HG02884 (cell line): Measurements from ENCODE around the gene GPATCH8.
"Not testable (repeated sequence)": the region's sequence is repeated elsewhere in the genome, so short reads cannot be mapped to it uniquely, and the experiment has no call there.

Experiments
- ATAC-seq: cut with Tn5 transposase; IDR thresholded peaks from one replicate; pipeline ENCODE4 v1.9.1; 2021; ENCODE audit warnings: mild to moderate bottlenecking, moderate library complexity; ENCODE audit not compliant: unreplicated experiment

Gene GPATCH8

GRCh38 chr17:44503147-44504029 is at the start of gene GPATCH8:
GPATCH8 (minus strand) TSS chr17:44503406; CDS start chr17:44503370, 36 bp downstream.
- peak; percentile 69 for ATAC-seq

- ATAC-seq: no peak
These were observed 49.2 kb upstream of the GPATCH8 start for GRCh38 chr17:44552361-44552760.

GRCh38 chr17:44549686-44550085 is 46.5 kb upstream of the GPATCH8 start:
- no peak for ATAC-seq

- no peak for ATAC-seq
These were observed 45.4 kb upstream of the GPATCH8 start for GRCh38 chr17:44548376-44549230.

GRCh38 chr17:44547625-44548267 is 44.5 kb upstream of the GPATCH8 start:
- ATAC-seq: no peak

- ATAC-seq: no peak
These were observed 43.7 kb upstream of the GPATCH8 start for GRCh38 chr17:44546671-44547606.

- no peak for ATAC-seq
These were observed 40.8 kb upstream of the GPATCH8 start for GRCh38 chr17:44543905-44544523.

- ATAC-seq: no peak
These were observed 40.2 kb upstream of the GPATCH8 start for GRCh38 chr17:44543213-44543904.

- no peak for ATAC-seq
These were observed 38.8 kb upstream of the GPATCH8 start for GRCh38 chr17:44541884-44542581.

GRCh38 chr17:44540246-44541084 is 37.3 kb upstream of the GPATCH8 start:
- no peak for ATAC-seq

- no peak for ATAC-seq
These were observed 36.5 kb upstream of the GPATCH8 start for GRCh38 chr17:44539673-44540072.

GRCh38 chr17:44537922-44538321 is 34.7 kb upstream of the GPATCH8 start:
- not testable (repeated sequence) for ATAC-seq

- ATAC-seq: no peak
These were observed 33.1 kb upstream of the GPATCH8 start for GRCh38 chr17:44536090-44536953.

GRCh38 chr17:44533533-44534246 is 30.5 kb upstream of the GPATCH8 start:
- ATAC-seq: no peak

GRCh38 chr17:44530896-44531418 is 27.8 kb upstream of the GPATCH8 start:
- ATAC-seq: no peak

GRCh38 chr17:44529864-44530263 is 26.7 kb upstream of the GPATCH8 start:
- no peak for ATAC-seq
